Neuronal stem cell (in vitro differentiated cells): ENCODE data around the gene ZNF513.
A peak's percentile ranks its signal among the peaks of the same experiment; 100 is the strongest.

Experiments
- DNase-seq: peaks from one replicate; pipeline ENCODE4 v3.0.0-alpha.2; 2013; ENCODE audit warnings: low spot score
- H2AFZ ChIP-seq: one replicate; pipeline ENCODE4 v1.6.1; 2013; ENCODE audit warnings: mild to moderate bottlenecking, low read length, inconsistent platforms
- H2AK5ac ChIP-seq: 2 replicates; pipeline ENCODE4 v1.6.1; 2013; ENCODE audit warnings: low read depth, mild to moderate bottlenecking, inconsistent platforms, low read length, moderate library complexity, mixed read lengths
- H2BK120ac ChIP-seq: 2 replicates; pipeline ENCODE4 v1.6.1; 2013; ENCODE audit warnings: low read depth, mild to moderate bottlenecking, inconsistent platforms, low read length, moderate library complexity, mixed read lengths
- H2BK12ac ChIP-seq: one replicate; pipeline ENCODE4 v1.6.1; 2013; ENCODE audit warnings: low read length, inconsistent platforms
- H2BK15ac ChIP-seq: 2 replicates; pipeline ENCODE4 v1.6.1; 2013; ENCODE audit warnings: mild to moderate bottlenecking, low read length, inconsistent platforms, mixed read lengths
- H2BK5ac ChIP-seq: one replicate; pipeline ENCODE4 v1.6.1; 2013; ENCODE audit warnings: inconsistent platforms, mild to moderate bottlenecking, low read length, moderate library complexity
- H3K14ac ChIP-seq: one replicate; pipeline ENCODE4 v1.6.1; 2013; ENCODE audit warnings: low read length, inconsistent platforms
- H3K18ac ChIP-seq: 2 replicates; pipeline ENCODE4 v1.6.1; 2013; ENCODE audit warnings: low read length, inconsistent platforms
- H3K23ac ChIP-seq: 2 replicates; pipeline ENCODE4 v1.6.1; 2013; ENCODE audit warnings: low read depth, mild to moderate bottlenecking, mixed read lengths, low read length, inconsistent platforms; ENCODE audit not compliant: poor library complexity
- H3K27ac ChIP-seq: replicated peaks from 3 replicates; pipeline ENCODE4 v1.5.1; 2013; ENCODE audit warnings: low read length, inconsistent platforms
- H3K27me3 ChIP-seq, 3 experiments: 2 replicates each; pipeline ENCODE4 v1.6.1; 2013; ENCODE audit warnings: low read length in 3 of 3, mild to moderate bottlenecking in 2 of 3, inconsistent platforms in 1 of 3, low read depth in 1 of 3, mixed read lengths in 1 of 3, moderate library complexity in 1 of 3; ENCODE audit not compliant: control insufficient read depth in 3 of 3, insufficient read depth in 3 of 3
- H3K36me3 ChIP-seq, 2 donors: replicated peaks in 1 of 2; 2 replicates each; pipeline ENCODE4 v1.6.1; 2013; ENCODE audit warnings: low read length in 2 of 2; ENCODE audit not compliant: control insufficient read depth in 2 of 2, insufficient read depth in 2 of 2
- H3K4ac ChIP-seq: 2 replicates; pipeline ENCODE4 v1.6.1; 2013; ENCODE audit warnings: inconsistent platforms, mild to moderate bottlenecking, low read length, moderate library complexity
- H3K4me1 ChIP-seq, 2 donors: 1 replicate in 1 of 2; 2 replicates in 1 of 2; pipeline ENCODE4 v1.6.1; 2013; ENCODE audit warnings: low read length in 2 of 2, low read depth in 1 of 2; ENCODE audit not compliant: control insufficient read depth in 2 of 2, insufficient read depth in 1 of 2
- H3K4me2 ChIP-seq: one replicate; pipeline ENCODE4 v1.6.1; 2013; ENCODE audit warnings: mild to moderate bottlenecking, low read length, inconsistent platforms; ENCODE audit not compliant: insufficient read depth, poor library complexity, severe bottlenecking
- H3K4me3 ChIP-seq, 2 donors: 2 replicates each; pipeline ENCODE4 v1.5.1; 2013; ENCODE audit warnings: low read length in 2 of 2, mild to moderate bottlenecking in 2 of 2, inconsistent platforms in 1 of 2, moderate library complexity in 1 of 2
- H3K79me1 ChIP-seq: one replicate; pipeline ENCODE4 v1.6.1; 2013; ENCODE audit warnings: low read depth, mild to moderate bottlenecking, inconsistent platforms, low read length, moderate library complexity
- H3K9ac ChIP-seq: one replicate; pipeline ENCODE4 v1.6.1; 2013; ENCODE audit warnings: mild to moderate bottlenecking, low read depth, low read length, inconsistent platforms; ENCODE audit not compliant: poor library complexity
- H3K9me3 ChIP-seq, 2 donors: replicated peaks in 1 of 2; 2 replicates each; pipeline versions ENCODE3 to v1.6.1; 2013; ENCODE audit warnings: low read length in 2 of 2, mild to moderate bottlenecking in 2 of 2, inconsistent platforms in 1 of 2, low read depth in 1 of 2, mixed read lengths in 1 of 2, moderate library complexity in 1 of 2; ENCODE audit not compliant: control insufficient read depth in 2 of 2, insufficient read depth in 1 of 2
- H4K8ac ChIP-seq: one replicate; pipeline ENCODE4 v1.6.1; 2013; ENCODE audit warnings: low read depth, mild to moderate bottlenecking, inconsistent platforms, low read length, moderate library complexity
- H4K91ac ChIP-seq: one replicate; pipeline ENCODE4 v1.6.1; 2013; ENCODE audit warnings: low read length, low read depth, mild to moderate bottlenecking, inconsistent platforms; ENCODE audit not compliant: poor library complexity
- WGBS, 2 donors: extraction: QIAGEN DNeasy Blood & Tissue Kit; methylation state at CpG; one replicate each; pipeline ENCODE4 v1.1.7; 2013; ENCODE audit warnings: missing lambda C conversion rate in 2 of 2, mixed read lengths in 1 of 2; ENCODE audit not compliant: insufficient read length in 2 of 2, insufficient replicate concordance in 1 of 2; ENCODE audit errors: extremely low coverage in 2 of 2; 5-methylcytosine and 5-hydroxymethylcytosine counted together

ZNF513 gene

DNA sequence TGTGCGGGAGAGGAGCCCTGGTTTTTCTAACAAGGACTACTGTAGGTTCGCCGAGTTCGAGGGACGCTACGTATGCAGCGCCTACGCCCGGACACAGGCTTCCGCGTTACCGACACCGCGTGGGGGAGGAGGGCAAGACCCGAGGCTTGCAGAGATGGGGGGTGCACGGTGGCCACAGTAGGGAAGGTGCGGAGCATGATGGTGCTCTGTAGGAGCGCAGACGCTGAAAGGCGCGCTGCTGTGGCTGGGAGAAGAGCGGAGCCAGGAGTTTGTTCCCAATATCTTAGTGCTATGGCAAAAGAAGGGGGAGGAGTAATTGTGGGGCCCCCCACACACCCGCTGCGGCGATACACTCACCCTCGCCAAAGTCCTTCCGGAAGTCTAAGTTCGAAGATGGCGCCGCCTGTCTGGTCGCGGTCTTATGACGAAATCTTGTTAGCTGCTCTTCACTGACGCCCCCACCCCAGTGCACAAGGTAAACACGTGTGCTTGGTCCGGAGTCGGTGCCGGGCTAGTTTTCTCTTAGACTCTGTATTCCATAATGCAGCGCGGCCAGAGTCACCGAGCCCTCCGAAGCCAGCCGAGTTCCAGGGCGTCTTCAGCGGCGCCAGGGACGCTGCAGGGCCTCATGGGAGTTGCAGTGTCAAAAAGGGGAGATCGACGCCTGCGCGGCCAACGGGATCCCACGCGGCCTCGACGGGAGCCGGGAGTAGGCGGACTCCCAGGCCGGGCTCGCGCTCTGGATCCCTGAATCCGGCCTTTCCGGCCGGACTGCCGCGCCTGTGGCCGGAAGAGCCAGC is 24.0 kb downstream of the ZNF513 start, which contains the start of gene GTF3C2:
Gene GTF3C2 (minus strand): TSS at position 383 of the 800 bp plus-strand sequence. CDS start 13,210 bp downstream, outside the sequence.
- Histone ChIP-seq H3K9me3 (peaks cover 0 to 7% of the 10 kb centered on the region in 2 donors), H3K14ac (peak within 1 kb of the TSS; percentile 89), H3K9ac (peak within 1 kb of the TSS; percentile 92), H4K91ac (no peak within 1 kb of the TSS), H3K4me3 (peak within 1 kb of the TSS; percentile 95 to 97), H3K18ac (peak within 1 kb of the TSS; percentile 91), H3K27ac (peak within 1 kb of the TSS; percentile 93), H2AFZ (peak within 1 kb of the TSS; percentile 96), H3K36me3 (peaks cover 0 to 23% of the 10 kb centered on the region in 2 donors), H3K4ac (peak within 1 kb of the TSS; percentile 95), H2BK12ac (no peak within 1 kb of the TSS), H2AK5ac (peak within 1 kb of the TSS; percentile 4), H3K27me3 (no peaks in the 10 kb centered on the region), H3K79me1 (peaks cover 6% of the 10 kb centered on the region), H3K4me1 (peaks cover 0 to 3% of the 10 kb centered on the region in 2 donors), H4K8ac (peak within 1 kb of the TSS; percentile 30), H3K23ac (peak within 1 kb of the TSS; percentile 29), H2BK15ac (no peak within 1 kb of the TSS), H2BK5ac (peak within 1 kb of the TSS; percentile 9), H3K4me2 (peak within 1 kb of the TSS; percentile 91), H2BK120ac (no peak within 1 kb of the TSS)
- WGBS, 2 donors: no CpG with 5 or more reads among the region's 67 CpGs
- peak; percentile 98 for DNase-seq

- H3K79me1 ChIP-seq: peaks cover 7% of the 10 kb centered on the region
- peak overlapping the region; percentile 4 for H2AK5ac ChIP-seq
- H3K9me3 ChIP-seq: peaks cover 0 to 7% of the 10 kb centered on the region in 2 donors
- peak overlapping the region; percentile 95 to 97 for H3K4me3 ChIP-seq
- no peak overlapping the region for H4K8ac ChIP-seq
- WGBS, 2 donors: no CpG with 5 or more reads among the region's 12 CpGs
- H3K36me3 ChIP-seq: peaks cover 0 to 19% of the 10 kb centered on the region in 2 donors
- no peak for DNase-seq
- peak overlapping the region; percentile 89 for H3K14ac ChIP-seq
- no peak overlapping the region for H2BK12ac ChIP-seq
- peak overlapping the region; percentile 93 for H3K27ac ChIP-seq
- H2BK120ac ChIP-seq: no peak overlapping the region
- no peaks in the 10 kb centered on the region for H3K27me3 ChIP-seq
- peak overlapping the region; percentile 29 for H3K23ac ChIP-seq
- H3K4me2 ChIP-seq: peak overlapping the region; percentile 91
- peak overlapping the region; percentile 95 for H3K4ac ChIP-seq
- H2BK5ac ChIP-seq: peak overlapping the region; percentile 9
- H3K4me1 ChIP-seq: peaks cover 0 to 3% of the 10 kb centered on the region in 2 donors
- peak overlapping the region; percentile 96 for H2AFZ ChIP-seq
- H3K18ac ChIP-seq: peak overlapping the region; percentile 38
- H3K9ac ChIP-seq: peak overlapping the region; percentile 92
- H4K91ac ChIP-seq: no peak overlapping the region
- H2BK15ac ChIP-seq: no peak overlapping the region
These were observed 24.5 kb downstream of the ZNF513 start for GRCh38 chr2:27356056-27356381.

GRCh38 chr2:27354597-27354927 is 26.0 kb downstream of the ZNF513 start:
- Histone ChIP-seq H3K14ac (no peak overlapping the region), H3K27ac (no peak overlapping the region), H2AFZ (no peak overlapping the region), H3K4me1 (peaks cover 0 to 3% of the 10 kb centered on the region in 2 donors), H2AK5ac (no peak overlapping the region), H3K36me3 (peaks cover 2 to 23% of the 10 kb centered on the region in 2 donors), H3K18ac (no peak overlapping the region), H3K4ac (no peak overlapping the region), H3K4me3 (no peak overlapping the region), H3K4me2 (no peak overlapping the region), H3K79me1 (peaks cover 7% of the 10 kb centered on the region), H4K8ac (no peak overlapping the region), H3K23ac (no peak overlapping the region), H2BK15ac (no peak overlapping the region), H2BK12ac (no peak overlapping the region), H4K91ac (no peak overlapping the region), H3K9ac (no peak overlapping the region), H2BK120ac (no peak overlapping the region), H3K9me3 (peaks cover 0 to 7% of the 10 kb centered on the region in 2 donors), H2BK5ac (no peak overlapping the region), H3K27me3 (no peaks in the 10 kb centered on the region)
- DNase-seq: no peak
- WGBS, 2 donors: no CpG with 5 or more reads among the region's 7 CpGs

- no peak overlapping the region for H3K4me3 ChIP-seq
- WGBS, 2 donors: no CpG with 5 or more reads among the region's 7 CpGs
- H4K8ac ChIP-seq: no peak overlapping the region
These were observed 26.6 kb downstream of the ZNF513 start for GRCh38 chr2:27353762-27354596.

More at GRCh38 chr2:27353762-27354596, 26.6 kb downstream of the ZNF513 start:
- Histone ChIP-seq H2AK5ac (no peak overlapping the region), H3K9ac (no peak overlapping the region), H4K91ac (no peak overlapping the region), H3K36me3 (peaks cover 2 to 26% of the 10 kb centered on the region in 2 donors), H3K18ac (no peak overlapping the region), H2BK12ac (no peak overlapping the region), H3K4ac (no peak overlapping the region), H2BK15ac (no peak overlapping the region), H3K4me2 (no peak overlapping the region), H3K27me3 (no peaks in the 10 kb centered on the region), H2BK120ac (no peak overlapping the region), H3K14ac (no peak overlapping the region), H3K4me1 (peaks cover 0 to 3% of the 10 kb centered on the region in 2 donors), H3K79me1 (peaks cover 7% of the 10 kb centered on the region), H2AFZ (no peak overlapping the region), H3K27ac (no peak overlapping the region), H3K9me3 (peaks cover 0 to 7% of the 10 kb centered on the region in 2 donors), H2BK5ac (no peak overlapping the region), H3K23ac (no peak overlapping the region)
- no peak for DNase-seq
